Astrocyte (in vitro differentiated cells and primary cell): Measurements from ENCODE around the gene RAB36.

Experiments used
- EZH2 ChIP-seq: IDR thresholded peaks from 2 replicates; pipeline ENCODE4 v1.6.1; 2012; ENCODE audit warnings: mild to moderate bottlenecking, low read length, inconsistent platforms; ENCODE audit not compliant: insufficient read depth
- TF ChIP-seq, protein P1 (sequence below): IDR thresholded peaks from 2 replicates; pipeline ENCODE4 v1.5.1; 2011; ENCODE audit warnings: low read depth, mild to moderate bottlenecking, inconsistent platforms, low read length, moderate library complexity; ENCODE audit not compliant: insufficient read depth

DNA sequence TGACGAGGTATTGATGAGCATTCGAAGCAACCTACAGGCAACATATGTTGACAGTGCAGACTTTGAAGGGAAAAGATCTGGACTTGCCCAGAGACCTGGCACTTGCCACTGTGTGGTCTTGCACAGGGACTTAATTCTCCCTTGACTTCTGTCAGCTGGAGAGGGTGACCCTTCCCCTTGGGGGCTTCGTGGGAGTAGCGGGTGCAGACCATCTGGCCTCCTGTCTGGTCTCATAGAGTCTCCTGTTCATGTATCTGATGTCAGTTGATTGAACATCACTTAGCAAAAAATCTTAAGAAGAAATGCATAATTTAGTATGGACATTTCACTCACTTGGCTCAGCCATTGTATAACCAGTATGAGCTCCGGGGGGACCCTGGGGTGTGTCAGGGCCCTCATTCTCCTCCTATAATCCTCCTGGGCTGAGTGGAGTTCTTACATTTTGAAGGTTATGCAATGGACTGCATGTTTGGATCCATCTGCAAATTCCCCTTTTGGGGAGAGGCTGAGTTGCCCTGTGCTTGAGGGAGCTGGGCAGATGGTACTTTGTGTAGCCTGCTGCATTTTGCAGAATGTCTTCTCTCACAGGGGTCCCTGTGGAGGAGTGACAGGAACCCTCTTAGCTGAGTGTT is 48.0 kb downstream of the RAB36 start:
- TF ChIP-seq, protein P1, sequence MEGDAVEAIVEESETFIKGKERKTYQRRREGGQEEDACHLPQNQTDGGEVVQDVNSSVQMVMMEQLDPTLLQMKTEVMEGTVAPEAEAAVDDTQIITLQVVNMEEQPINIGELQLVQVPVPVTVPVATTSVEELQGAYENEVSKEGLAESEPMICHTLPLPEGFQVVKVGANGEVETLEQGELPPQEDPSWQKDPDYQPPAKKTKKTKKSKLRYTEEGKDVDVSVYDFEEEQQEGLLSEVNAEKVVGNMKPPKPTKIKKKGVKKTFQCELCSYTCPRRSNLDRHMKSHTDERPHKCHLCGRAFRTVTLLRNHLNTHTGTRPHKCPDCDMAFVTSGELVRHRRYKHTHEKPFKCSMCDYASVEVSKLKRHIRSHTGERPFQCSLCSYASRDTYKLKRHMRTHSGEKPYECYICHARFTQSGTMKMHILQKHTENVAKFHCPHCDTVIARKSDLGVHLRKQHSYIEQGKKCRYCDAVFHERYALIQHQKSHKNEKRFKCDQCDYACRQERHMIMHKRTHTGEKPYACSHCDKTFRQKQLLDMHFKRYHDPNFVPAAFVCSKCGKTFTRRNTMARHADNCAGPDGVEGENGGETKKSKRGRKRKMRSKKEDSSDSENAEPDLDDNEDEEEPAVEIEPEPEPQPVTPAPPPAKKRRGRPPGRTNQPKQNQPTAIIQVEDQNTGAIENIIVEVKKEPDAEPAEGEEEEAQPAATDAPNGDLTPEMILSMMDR: no peak
- no peak for TF ChIP-seq EZH2
